HK-2 (cell line): ENCODE results near the gene COPS6.

Source experiments
- DNase-seq: peaks from one replicate; pipeline ENCODE4 v3.0.0-alpha.2; 2018; ENCODE audit not compliant: unreplicated experiment

The COPS6 gene

GRCh38 chr7:100088621-100089457 lies at the start of gene COPS6:
COPS6 (plus strand) TSS chr7:100088969; CDS start chr7:100088991, 22 bp downstream.
- peak; percentile 74 for DNase-seq

- DNase-seq, result no peak
Measured at GRCh38 chr7:100040575-100040974, 48.2 kb upstream of the COPS6 start.

DNA sequence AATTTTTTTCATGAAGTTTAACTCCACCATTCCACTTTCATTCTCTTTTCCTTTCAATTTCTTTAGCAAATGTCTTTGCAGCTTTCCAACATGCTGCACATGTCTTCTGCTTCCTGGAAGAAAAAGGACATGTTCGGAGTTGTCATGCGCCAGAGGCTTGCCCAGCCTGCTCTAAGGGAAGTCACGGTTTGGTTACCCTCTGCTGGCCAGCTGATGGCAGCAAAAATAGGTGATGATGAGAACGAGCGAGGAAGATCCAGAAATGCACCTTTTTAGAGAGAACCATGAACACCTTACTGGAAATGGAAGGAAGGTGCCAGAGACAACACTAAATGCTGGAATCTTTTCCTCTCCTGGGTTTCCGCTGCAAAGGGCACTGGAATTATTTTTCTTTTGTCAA lies 44.1 kb upstream of the COPS6 start:
- DNase-seq, result no peak

DNA sequence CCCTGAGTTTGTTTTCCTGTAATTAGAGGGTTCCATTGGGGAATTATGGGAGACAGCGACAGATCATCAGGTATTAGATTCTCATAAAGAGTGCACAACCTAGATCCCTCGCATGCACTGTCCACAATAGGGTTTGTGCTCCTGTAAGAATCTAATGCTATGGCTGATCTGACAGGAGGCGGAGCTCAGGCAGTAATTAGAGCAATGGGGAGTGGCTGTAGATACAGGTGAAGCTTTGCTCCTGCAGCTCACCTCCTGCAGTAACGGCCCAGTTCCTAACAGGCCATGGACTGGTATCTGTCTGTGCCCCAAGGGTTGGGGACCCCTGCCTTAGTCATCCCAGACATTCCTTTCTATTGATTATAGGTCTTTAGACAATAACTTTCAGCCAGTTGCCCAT lies 40.1 kb upstream of the COPS6 start:
- no peak for DNase-seq

GRCh38 chr7:100049441-100050291 lies 39.1 kb upstream of the COPS6 start, which contains the start of gene ZSCAN21:
ZSCAN21 (plus strand) TSS chr7:100049774; CDS start chr7:100057007, 7,233 bp downstream.
- DNase-seq, result peak; percentile 86

DNA sequence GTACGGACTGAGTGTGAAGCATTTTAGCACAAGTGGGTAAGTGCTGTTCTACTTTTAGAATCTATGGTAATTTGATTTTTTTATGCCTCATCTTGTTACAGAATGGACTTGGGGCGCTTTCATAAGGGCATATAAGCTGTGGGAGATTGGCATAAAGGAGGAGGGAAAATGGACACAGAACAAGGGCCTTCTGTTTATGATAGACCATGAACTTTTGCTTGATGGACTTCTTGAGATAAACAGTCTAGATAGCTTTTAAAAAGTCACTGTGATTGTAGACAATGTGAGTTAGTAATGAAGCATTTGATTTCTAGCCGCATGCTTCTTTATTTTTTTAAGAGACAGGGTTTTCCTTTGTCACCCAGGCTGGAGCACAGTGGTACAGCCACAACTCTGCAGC lies 37.2 kb upstream of the COPS6 start:
- DNase-seq, result no peak

GRCh38 chr7:100053215-100053614 lies 35.6 kb upstream of the COPS6 start:
- DNase-seq, result no peak

DNA sequence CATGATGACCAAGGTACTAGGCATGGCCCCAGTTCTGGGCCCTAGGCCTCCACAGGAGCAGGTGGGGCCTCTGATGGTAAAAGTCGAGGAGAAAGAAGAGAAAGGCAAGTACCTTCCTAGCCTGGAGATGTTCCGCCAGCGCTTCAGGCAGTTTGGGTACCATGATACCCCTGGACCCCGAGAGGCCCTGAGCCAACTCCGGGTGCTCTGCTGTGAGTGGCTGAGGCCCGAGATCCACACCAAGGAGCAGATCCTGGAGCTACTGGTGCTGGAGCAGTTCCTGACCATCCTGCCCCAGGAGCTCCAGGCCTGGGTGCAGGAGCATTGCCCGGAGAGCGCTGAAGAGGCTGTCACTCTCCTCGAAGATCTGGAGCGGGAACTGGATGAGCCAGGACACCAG lies 31.8 kb upstream of the COPS6 start:
- no peak for DNase-seq

DNA sequence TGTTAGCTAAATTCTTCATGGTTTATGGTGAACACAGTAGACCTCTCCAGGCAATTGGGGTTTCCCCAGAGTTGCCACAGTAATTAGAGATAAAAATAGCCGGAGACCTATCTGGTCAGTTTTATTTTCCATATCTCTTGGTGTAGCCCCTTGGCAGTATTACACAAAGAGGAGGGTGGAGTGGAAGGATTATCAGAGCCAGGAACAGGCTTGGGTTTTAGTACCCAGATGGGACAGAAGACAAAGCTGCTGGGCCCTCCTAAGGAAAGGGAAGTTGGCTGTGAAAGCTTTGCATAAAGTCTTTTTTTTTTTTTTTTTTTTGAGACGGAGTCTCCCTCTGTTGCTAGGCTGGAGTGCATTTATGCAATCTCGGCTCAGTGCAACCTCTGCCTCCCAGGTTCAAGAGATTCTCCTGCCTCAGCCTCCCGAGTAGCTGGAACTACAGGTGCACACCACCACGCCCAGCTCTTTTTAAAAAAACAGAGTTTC lies 29.5 kb upstream of the COPS6 start:
- no peak for DNase-seq

GRCh38 chr7:100061518-100062193 lies 27.1 kb upstream of the COPS6 start:
- no peak for DNase-seq

DNA sequence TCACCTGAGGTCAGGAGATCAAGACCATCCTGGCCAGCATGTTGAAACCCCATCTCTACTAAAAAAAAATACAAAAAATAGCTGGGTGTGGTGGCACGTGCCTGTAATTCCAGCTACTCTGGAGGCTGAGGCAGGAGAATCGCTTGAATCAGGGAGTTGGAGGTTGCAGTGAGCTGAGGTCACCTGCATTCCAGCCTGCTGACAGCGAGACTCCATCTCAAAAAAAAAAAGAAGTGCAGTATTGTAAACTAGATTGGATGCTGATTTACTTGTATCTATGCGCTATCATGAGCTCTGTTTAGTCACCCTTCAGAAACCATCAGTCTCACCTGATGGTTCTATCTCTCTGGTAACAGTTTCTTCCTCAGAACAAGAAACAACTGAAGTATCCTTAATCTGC lies 25.4 kb upstream of the COPS6 start:
- DNase-seq, result no peak

DNA sequence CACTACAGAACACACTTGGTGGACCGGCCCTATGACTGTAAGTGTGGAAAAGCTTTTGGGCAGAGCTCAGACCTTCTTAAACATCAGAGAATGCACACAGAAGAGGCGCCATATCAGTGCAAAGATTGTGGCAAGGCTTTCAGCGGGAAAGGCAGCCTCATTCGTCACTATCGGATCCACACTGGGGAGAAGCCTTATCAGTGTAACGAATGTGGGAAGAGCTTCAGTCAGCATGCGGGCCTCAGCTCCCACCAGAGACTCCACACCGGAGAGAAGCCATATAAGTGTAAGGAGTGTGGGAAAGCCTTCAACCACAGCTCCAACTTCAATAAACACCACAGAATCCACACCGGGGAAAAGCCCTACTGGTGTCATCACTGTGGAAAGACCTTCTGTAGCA lies 24.6 kb upstream of the COPS6 start:
- DNase-seq, result no peak

GRCh38 chr7:100065452-100066186 lies 23.1 kb upstream of the COPS6 start:
- no peak for DNase-seq

DNA sequence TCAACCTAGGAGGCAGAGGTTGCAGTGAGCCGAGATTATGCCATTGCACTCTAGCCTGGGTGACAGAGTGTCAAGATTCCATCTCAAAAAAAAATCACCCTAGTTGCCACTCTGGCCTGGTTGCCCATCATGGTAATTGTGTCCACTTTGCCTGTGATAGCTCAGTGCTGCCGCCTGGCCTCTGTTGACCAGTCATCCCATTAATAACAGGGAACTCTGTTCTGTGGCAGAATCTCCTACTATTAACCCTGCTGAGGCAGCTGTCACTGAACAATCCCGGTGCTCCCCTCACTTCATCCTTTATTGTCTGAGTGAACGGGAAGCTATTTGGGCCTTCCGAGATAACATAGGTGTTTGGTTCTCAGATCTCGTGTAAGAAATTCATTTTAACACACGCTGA lies 21.8 kb upstream of the COPS6 start:
- DNase-seq, result no peak

DNA sequence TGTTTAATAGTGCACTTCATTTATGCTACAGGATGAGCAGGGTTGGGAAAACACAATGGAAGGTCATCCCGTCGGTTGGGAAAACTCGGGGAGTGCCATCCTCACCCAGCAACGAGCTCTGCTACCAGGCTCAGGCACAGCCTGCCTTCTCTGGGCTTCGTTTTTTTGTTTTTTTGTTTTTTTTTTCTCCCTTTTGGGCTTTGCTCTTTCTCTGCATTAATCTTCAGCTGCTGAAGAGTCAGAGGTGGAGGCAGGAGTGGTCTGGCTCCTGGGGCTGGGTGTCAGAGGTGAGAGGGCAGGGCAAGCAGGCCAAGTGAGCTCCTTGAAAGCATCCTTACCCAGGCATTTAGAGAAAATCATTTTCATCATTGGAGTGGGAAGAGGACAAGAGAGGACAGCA lies 18.8 kb upstream of the COPS6 start:
- no peak for DNase-seq

DNA sequence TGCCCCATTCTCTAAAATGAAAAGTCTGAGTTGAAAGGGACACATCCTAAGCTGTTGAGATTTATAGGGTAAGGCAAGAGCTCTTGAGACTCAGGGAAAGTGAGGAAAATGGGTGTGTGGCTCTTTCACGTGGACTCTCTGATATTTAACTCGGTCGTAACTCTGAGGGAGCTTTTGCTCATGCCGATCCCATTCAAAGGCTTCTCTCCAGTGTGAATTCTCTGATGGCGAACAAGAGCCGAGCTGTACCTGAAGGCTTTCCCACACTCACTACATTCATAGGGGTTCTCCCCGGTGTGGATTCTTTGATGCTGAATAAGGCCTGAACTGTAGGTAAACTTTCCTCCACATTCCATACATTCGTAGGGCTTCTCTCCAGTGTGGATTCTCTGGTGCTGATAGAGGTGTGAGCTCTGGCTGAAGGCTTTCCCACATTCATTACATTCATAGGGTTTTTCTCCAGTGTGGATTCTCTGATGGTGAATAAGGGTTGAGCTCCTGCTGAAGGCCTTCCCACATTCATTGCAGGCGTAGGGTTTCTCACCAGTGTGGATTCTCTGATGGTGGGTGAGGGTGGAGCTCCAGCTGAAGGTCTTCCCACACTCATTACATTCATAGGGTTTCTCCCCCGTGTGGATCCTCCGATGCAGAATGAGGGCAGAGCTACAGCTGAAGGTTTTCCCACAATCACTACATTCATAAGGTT lies 17.6 kb upstream of the COPS6 start:
- no peak for DNase-seq

DNA sequence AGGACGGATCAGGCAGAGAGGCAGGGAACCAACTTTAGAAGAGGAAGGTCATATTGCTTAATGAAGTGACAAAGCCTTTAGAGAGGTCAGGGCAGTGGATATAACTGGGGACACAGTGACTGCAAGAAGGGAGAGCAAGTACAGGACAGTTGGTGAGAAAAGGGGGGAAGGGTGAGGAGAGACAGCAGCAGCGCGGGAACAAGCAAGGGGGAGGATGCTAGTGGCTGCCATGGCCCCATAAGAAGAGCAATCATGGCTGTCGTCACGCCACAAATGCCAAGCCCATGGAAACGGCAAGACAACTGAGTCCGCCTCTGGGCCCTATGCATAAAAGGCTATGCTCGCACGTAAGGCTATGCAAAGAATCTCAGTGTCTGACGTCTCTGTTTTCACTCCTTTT lies 16.3 kb upstream of the COPS6 start:
- DNase-seq, result no peak

- DNase-seq, result no peak
Measured at GRCh38 chr7:100074841-100075240, 13.9 kb upstream of the COPS6 start.

GRCh38 chr7:100075418-100075817 lies 13.4 kb upstream of the COPS6 start:
- DNase-seq, result no peak

DNA sequence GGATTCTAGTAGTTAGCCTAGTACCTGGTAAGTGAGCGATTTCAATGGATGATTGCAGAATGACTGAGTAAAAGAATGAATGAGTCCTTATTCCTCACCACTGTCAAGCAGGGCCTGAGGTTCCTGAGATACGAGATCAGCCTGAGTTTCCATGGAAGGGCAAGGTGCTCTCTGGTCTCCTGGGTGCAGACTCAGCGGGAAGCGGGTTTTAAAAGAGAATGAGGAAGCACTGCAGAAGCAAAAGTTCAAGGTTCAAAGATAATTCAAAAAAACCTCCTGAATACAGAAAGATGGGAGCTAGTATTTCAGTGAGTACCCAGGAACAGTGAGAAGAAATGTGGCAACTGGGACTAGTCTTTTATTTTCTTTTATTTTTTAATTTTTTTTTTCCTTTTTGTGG lies 11.6 kb upstream of the COPS6 start:
- DNase-seq, result no peak

DNA sequence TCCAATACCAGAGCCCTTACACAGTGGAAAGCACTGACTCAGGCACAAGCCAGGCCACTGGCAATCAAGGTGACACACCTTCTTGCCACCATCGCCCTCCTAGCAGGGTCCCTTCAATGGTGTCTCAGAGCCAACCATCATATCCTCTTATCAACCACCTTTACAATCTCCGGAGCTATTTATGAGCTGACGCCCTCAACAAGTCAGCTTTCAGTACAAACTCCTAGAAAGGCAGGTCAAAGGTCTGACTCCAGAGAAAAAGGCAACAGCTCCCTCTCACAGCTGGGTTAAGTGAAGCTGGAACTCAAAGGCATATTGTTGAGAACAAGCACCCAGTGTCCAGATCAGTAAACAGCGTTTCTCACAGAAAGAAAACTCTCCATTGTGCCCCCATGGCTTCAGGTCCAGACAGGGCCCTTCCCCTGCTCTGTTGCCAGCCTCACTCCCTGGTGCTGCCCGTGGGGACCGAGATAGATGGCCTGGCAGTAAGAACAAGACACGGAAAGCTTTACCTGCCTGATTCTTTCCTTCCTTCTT lies 9.7 kb upstream of the COPS6 start:
- no peak for DNase-seq
